ENCODE data around the gene RNF208.

Gene RNF208

DNA sequence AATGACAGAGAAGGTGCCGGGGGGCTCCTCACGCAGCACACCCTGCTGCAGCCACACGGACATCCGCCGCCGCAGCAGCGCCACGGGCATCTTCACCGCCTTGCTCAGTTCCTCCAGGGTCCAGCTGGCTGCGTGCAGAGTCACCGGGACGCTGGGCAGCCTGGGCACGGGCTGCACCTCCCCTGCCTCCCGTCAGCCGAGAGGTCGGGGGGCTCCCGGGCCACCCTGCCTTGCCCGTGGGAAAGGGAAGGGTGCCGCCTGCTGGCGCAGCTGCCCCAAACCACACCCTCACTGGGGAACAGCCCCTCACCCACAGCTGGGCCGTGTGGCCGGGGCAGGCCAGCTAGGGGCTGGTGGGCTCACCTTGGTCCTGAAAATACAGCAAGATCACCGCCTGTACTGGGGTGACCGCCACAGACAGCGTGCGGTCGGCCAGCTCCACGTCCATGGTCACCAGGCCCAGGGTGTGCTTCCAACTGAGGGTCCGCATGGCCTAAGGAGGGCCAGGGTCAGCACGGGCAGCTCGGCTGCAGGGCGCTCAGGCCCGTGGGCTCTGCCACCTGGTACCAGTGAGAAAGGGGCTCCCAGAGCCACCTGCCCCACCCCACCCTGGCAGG, 46.6 kb downstream of the RNF208 start:
- DNase-seq (ENCODE audit: low spot score) = no peak

DNA sequence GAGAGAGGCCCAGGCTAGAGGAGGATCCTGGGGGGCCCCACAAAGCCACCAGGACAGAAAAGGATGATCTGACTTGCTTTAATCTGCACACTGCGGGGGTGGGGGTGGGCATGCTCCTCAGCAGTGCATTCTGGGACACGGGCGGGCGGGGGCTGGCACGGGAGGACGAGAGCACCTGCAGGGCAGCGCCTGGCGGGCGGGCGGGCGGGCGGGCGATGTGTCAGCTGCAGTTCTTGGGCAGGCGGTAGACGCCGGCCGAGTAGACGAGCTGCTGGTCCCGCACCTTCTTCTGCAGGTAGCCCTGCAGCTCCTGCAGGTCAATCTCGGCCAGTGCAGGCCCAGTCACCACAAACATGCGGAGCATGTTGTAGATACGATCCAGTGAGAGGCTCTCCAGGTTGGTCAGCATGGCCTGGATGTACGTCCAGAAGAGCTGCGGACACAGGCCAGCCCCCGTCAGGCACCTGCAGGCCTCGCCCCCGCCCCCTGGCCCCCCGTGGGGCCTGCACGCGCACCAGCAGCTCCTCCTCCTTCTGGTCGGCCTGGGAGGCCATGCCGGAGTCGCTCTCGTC, 47.2 kb downstream of the RNF208 start:
- no peak for DNase-seq (ENCODE audit: low spot score)

DNA sequence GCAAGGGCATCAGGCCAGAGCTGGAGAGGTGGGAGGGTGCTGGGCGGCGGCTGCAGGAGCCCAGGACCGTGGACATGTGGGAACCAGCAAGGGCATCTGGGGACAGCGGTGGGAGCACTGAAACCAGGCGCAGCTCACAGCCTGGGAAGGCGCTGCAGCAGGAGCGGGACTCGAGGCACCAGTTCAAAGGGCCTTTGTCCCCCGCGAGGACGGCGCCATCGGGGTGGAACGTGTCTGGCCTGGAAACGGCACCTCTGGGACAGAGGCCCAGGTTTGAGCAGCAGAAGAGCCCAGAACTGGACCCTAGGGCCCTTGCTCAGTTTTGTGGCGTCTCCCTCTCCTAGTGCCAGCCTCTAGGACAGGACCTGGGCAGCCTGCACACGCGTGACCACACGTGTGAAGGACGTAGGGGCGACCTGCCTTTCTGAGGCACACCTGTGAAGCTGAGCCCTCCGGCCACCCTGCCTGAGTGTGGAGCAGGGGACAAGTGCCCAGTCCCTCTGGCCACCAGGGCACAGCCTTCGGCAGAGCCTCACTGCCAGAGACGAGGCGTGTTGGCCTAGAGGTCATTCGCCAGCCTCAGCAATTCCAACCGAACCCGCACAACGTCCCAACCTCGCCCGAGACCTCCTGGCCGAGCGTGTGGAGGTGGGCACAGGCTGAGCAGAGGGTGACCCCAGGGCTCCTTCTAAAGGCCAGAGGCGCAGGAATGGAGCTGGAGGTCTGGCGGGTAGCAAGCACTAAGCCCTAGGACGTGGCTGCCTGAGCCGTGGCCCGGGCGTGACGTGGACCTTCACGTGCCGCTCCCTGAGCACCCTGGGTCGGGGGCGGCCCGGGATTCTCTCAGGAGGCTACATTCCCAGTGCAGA, 48.0 kb downstream of the RNF208 start:
- no peak for DNase-seq (ENCODE audit: low spot score)

DNA sequence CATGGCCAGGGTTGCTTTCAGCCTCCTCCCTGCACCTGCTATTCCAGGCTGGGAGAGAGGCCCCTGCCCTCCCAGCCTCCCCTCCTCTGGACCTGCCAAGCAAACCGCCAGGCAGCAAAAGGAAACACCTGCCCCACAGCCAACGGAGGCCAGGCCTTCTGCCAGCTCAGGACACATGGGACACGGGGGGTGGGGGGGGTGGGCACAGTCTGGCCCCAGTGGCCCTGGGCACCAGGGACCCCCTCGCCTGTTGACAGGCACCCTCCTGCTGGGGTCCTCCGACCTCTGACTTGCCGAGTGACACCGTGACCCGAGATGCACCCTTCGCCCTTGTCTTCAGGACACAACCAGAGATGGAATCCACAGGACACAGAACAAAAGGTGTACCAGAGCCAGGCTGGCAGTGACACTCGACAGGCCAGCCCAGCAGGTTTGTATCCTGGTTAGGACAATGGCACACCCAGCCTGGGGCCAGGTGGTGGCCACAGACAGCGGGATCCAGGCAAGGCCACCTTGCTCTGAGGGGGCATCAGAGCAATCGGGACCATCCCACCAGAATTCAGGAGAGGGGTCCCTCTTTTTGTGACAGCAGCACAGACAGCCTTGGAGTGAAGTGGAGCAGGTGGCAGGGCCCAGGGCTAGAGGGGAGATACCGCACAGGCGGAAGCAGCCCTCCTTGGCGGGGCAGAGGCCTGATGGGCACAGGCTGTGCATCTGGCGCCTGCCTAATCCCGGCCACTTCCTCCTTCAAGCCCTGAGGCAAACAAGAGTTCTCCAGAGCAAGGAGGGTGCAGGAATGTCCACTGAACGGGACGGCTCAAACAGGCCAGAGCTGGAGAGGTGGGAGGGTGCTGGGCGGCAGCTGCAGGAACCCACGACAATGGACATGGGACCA, 48.9 kb downstream of the RNF208 start:
- DNase-seq (ENCODE audit: low spot score) = no peak

DNA sequence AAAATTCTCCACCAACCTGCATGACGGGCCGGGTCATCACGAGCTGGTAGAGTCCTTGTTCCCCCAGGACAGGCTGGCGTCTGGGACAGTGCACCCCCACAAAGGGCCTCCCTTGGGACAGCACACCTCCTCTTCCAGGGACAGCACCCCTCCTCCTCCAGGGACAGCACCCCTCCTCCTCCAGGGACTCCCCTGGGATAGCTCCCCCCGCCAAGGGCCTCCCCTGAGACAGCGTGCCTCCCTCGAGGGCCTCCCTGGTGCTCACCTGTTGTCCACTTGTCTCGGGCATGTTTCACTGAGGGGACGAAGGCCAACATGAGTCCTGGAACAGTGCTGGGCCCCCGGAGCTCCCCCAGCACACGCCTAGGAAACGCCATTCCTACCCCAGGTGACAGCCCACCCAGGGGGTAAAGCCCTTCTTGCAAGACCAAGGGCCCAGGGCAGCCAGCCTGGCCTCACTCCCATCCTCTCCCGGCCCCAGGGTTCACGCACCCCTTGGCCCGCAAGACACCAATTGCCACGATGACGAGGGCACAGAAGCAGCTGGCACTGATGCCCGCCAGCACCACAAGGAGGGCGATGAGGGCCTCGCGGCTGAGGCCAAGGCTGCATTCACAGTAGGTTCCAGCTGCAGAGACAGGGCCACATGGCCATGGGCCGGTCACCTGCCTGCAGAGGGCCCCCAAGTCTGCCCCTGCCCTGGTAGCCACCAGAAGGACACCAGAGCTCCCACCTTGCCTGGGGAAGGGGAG, 50.7 kb downstream of the RNF208 start:
- no peak for DNase-seq (ENCODE audit: low spot score)

DNA sequence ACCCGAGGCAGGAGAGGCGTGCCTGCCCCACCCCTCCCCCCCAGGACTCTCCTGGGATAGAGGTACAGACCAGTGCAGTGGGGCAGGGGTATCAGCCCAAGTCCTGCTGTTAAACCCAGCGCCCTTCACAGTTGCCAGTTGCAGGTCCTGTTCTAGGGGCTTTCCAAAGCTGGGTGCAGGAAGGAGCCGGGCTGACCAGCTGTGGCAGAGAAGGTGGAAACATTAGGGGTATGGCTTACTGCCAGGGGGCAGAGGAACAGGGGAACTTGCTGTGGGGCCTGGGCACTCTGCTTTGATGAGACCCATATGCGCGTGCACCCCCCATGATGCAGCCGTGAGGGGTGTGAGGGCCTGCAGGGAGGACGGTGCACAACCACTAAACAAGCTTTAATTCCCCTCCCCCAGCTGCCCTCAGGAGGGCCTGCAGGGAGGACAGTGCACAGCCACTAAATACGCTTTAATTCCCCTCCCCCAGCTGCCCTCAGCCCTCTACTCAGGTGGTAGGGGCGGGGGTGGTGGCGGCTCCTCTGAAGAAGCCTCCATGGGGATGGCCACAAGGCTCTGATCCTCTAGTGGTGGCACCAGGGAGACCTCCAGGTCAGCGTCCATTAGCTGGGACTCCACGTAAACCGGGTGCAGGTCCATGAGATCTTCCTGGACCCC, 51.4 kb downstream of the RNF208 start:
- no peak for DNase-seq (ENCODE audit: low spot score)

Measured in activated CD4-positive, alpha-beta T cell treated with anti-CD3 and anti-CD28 coated beads, Interleukin-2, Interleukin-4, amounts not matched to agents 100 ng/mL and 50 ng/mL, durations not matched to agents 16 hours and 8 hours (primary cell).